Panc1 (cell line): Measurements from ENCODE around the gene BTBD1. TPM values are rescaled to one million over a fixed set of nuclear protein-coding genes. Genes with fewer than 3 reads are reported as not detected.

Experiments used
- ATAC-seq: fragments of 200-7000 bp; cut with Tn5 transposase; 2 replicates; pipeline ENCODE4 v1.9.1; 2020; ENCODE audit warnings: mild to moderate bottlenecking, moderate library complexity
- BruUV-seq: library from RNA; stranded (reverse); fragments of 400-500 nt; replicated peaks from 2 replicates; lab custom pipeline; 2021; lab: Mats Ljungman, UMichigan
- CTCF ChIA-PET: fragments of 300-600 bp; sonication (Branson Sonifier 250); formaldehyde crosslinking; loops from one replicate; lab custom pipeline; 2022; ENCODE audit warnings: antibody characterized with exemption; lab: Charles Lee
- POLR2A ChIA-PET: fragments of 300-600 bp; sonication (Branson Sonifier 250); formaldehyde crosslinking; loops from one replicate; lab custom pipeline; 2022; ENCODE audit warnings: antibody characterized with exemption; lab: Charles Lee
- DNase-seq: peaks from one replicate; pipeline ENCODE4 v3.0.0-alpha.2; 2010; ENCODE audit warnings: low read depth, low spot score
- H3K27ac ChIP-seq: 2 replicates; pipeline ENCODE4 v1.5.1; 2011; ENCODE audit warnings: mild to moderate bottlenecking, low read length, inconsistent platforms
- H3K27me3 ChIP-seq: fragments of 200-500 bp; sonication (Bioruptor generic); 2 replicates; pipeline ENCODE4 v1.6.0; 2014; ENCODE audit warnings: low read length, inconsistent platforms; ENCODE audit not compliant: control insufficient read depth, insufficient read depth
- H3K36me3 ChIP-seq: fragments of 200-500 bp; sonication (Bioruptor generic); 2 replicates; pipeline ENCODE4 v1.5.1; 2014; ENCODE audit warnings: inconsistent platforms, mild to moderate bottlenecking, low read length, moderate library complexity; ENCODE audit not compliant: control insufficient read depth, insufficient read depth
- H3K4me1 ChIP-seq: 2 replicates; pipeline ENCODE4 v1.5.1; 2011; ENCODE audit warnings: inconsistent platforms, mild to moderate bottlenecking, low read length, moderate library complexity; ENCODE audit not compliant: control insufficient read depth, insufficient read depth
- H3K4me3 ChIP-seq, 2 experiments: 2 replicates each; pipeline ENCODE4 v1.5.1; 2011 to 2012; ENCODE audit warnings: low read depth in 2 of 2, low read length in 2 of 2, mild to moderate bottlenecking in 2 of 2, inconsistent platforms in 1 of 2, moderate library complexity in 1 of 2
- H3K9me3 ChIP-seq: fragments of 200-500 bp; sonication (Bioruptor generic); 2 replicates; pipeline ENCODE4 v1.5.1; 2014; ENCODE audit warnings: low read depth, mild to moderate bottlenecking, inconsistent platforms, low read length, moderate library complexity; ENCODE audit not compliant: control insufficient read depth, insufficient read depth
- CTCF ChIP-seq: fragments of 450-650 bp; IDR thresholded peaks from 2 replicates; pipeline ENCODE4 v1.5.1; 2017; ENCODE audit warnings: mild to moderate bottlenecking
- POLR2AphosphoS5 ChIP-seq: IDR thresholded peaks from 2 replicates; pipeline ENCODE4 v1.6.1; 2012; ENCODE audit warnings: mild to moderate bottlenecking, low read depth, low read length, moderate library complexity
- SIN3A ChIP-seq: IDR thresholded peaks from 2 replicates; pipeline ENCODE4 v1.6.1; 2012; ENCODE audit warnings: low read depth, mild to moderate bottlenecking, low read length, moderate library complexity, borderline replicate concordance; ENCODE audit not compliant: insufficient read depth
- TCF7L2 ChIP-seq: IDR thresholded peaks from 2 replicates; pipeline ENCODE4 v1.6.1; 2011; ENCODE audit warnings: mild to moderate bottlenecking, low read depth, low read length, inconsistent platforms
- in situ Hi-C: cut with HindIII; loops from 2 replicates; pipeline ENCODE4 v1.10.0; 2016; ENCODE audit warnings: low sequenced_read_pairs, low pct_unique_long_range_greater_than_20kb
- intact Hi-C: fragments of 100-400 bp; cut with micrococcal nuclease; formaldehyde crosslinking; loops from one replicate; pipeline ENCODE4 v1.10.0; 2022; ENCODE audit not compliant: unreplicated experiment
- total RNA-seq: library from RNA; stranded (reverse); gene quantifications from one replicate; pipeline ENCODE4 v1.2.1, GENCODE V29; 2021; ENCODE audit not compliant: unreplicated experiment
- TF ChIP-seq, protein P1 (sequence below), 2 experiments: IDR thresholded peaks; 2 replicates each; pipeline ENCODE4 v1.6.1; 2011 to 2012; ENCODE audit warnings: low read depth in 2 of 2, control low read depth in 1 of 2, low read length in 1 of 2, mild to moderate bottlenecking in 1 of 2, moderate library complexity in 1 of 2; ENCODE audit not compliant: insufficient read depth in 1 of 2

Gene BTBD1
- total RNA-seq, 1 experiment from 2014 or later: 88.4 TPM

- in situ Hi-C loops: no loop called here
- TF ChIP-seq POLR2AphosphoS5 (no peak), TCF7L2 (no peak)
- TF ChIP-seq, protein P1, sequence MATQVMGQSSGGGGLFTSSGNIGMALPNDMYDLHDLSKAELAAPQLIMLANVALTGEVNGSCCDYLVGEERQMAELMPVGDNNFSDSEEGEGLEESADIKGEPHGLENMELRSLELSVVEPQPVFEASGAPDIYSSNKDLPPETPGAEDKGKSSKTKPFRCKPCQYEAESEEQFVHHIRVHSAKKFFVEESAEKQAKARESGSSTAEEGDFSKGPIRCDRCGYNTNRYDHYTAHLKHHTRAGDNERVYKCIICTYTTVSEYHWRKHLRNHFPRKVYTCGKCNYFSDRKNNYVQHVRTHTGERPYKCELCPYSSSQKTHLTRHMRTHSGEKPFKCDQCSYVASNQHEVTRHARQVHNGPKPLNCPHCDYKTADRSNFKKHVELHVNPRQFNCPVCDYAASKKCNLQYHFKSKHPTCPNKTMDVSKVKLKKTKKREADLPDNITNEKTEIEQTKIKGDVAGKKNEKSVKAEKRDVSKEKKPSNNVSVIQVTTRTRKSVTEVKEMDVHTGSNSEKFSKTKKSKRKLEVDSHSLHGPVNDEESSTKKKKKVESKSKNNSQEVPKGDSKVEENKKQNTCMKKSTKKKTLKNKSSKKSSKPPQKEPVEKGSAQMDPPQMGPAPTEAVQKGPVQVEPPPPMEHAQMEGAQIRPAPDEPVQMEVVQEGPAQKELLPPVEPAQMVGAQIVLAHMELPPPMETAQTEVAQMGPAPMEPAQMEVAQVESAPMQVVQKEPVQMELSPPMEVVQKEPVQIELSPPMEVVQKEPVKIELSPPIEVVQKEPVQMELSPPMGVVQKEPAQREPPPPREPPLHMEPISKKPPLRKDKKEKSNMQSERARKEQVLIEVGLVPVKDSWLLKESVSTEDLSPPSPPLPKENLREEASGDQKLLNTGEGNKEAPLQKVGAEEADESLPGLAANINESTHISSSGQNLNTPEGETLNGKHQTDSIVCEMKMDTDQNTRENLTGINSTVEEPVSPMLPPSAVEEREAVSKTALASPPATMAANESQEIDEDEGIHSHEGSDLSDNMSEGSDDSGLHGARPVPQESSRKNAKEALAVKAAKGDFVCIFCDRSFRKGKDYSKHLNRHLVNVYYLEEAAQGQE (IDR thresholded peaks at IDR 0.05; ENCODE audit: insufficient read depth in 1 of 2, low read depth in 2 of 2, low read length in 1 of 2): no peak
- CTCF ChIA-PET: no interaction called here
- H3K27me3 ChIP-seq: no peaks in the 10 kb centered on the region
- no TSS peak for BruUV-seq
- H3K9me3 ChIP-seq: no peaks in the 10 kb centered on the region
- no peak overlapping the region for H3K27ac ChIP-seq
- H3K4me1 ChIP-seq: no peaks in the 10 kb centered on the region
- POLR2A ChIA-PET: no interaction called here
- no peaks in the 10 kb centered on the region for H3K36me3 ChIP-seq
- ATAC-seq: no peak
- intact Hi-C loops: no loop called here
- no peak for DNase-seq
- H3K4me3 ChIP-seq: no peak overlapping the region
These were observed 45.9 kb upstream of the BTBD1 start for GRCh38 chr15:83112956-83113299.

DNA sequence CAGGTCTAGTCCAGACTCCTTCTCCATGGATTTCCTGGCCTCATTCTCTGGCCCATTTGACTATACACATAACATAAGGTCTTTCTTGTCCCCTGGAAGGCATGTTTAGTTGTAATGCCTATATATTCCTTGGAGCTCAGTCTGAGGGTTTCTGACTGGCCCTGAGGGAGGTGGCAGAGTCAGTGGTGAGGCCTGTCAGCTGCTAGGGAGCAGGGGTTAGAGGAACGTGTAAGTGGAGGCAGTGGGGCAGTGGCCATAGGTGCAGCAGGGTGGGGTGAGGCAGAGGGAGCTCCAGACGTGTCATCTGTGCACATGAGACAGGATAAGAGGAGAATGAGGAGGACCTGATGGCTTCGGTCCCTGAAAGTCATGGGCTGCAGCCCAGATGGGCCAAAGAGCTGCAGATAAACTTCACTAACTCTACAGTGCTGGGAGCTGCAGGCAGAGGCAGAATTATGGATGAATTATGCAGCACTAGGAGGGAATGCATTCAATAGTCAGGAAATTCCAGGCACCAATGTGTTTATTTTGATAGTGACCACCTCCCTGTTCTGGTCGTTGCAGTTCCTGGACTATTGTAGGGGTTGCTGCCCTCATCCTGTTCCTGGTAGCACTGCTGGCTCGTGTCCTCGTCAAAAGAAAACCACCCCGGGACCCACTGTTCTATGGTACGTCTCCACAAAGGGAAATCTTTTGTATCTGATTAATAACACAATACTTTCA, 45.3 kb upstream of the BTBD1 start:
- BruUV-seq: no TSS peak
- ChIA-PET CTCF (no interaction called here), POLR2A (no interaction called here)
- Histone ChIP-seq H3K4me1 (no peaks in the 10 kb centered on the region), H3K27me3 (no peaks in the 10 kb centered on the region), H3K4me3 (no peak overlapping the region), H3K27ac (no peak overlapping the region), H3K9me3 (no peaks in the 10 kb centered on the region), H3K36me3 (no peaks in the 10 kb centered on the region)
- intact Hi-C loops (no loop called here), in situ Hi-C loops (no loop called here)
- ATAC-seq: no peak
- TF ChIP-seq TCF7L2: no peak
- TF ChIP-seq, protein P1 (IDR thresholded peaks at IDR 0.05; ENCODE audit: insufficient read depth in 1 of 2, low read depth in 2 of 2, low read length in 1 of 2): no peak
- TF ChIP-seq CTCF: no peak
- no peak for TF ChIP-seq SIN3A
- no peak for TF ChIP-seq POLR2AphosphoS5
- DNase-seq: no peak
